Natural killer cell (primary cell): ENCODE results near the gene FOXO6. TPM values are rescaled to one million over a fixed set of nuclear protein-coding genes. Genes with fewer than 3 reads are reported as not detected.
A peak's percentile ranks its signal among the peaks of the same experiment; 100 is the strongest.

Source experiments
- ATAC-seq, 3 donors: fragments of 150-1000 bp in 2 of 3; fragments of 200-7000 bp in 1 of 3; cut with Tn5 transposase; 1 replicate in 1 of 3; 2 replicates in 2 of 3; pipeline ENCODE4 v1.10.0; 2021; ENCODE audit warnings: mild to moderate bottlenecking in 2 of 3, moderate library complexity in 2 of 3
- DNase-seq, 2 donors: peaks; one replicate each; pipeline versions ENCODE4 v3.0.0 to v3.0.0-alpha.2; 2013 to 2021; ENCODE audit warnings: mixed read lengths in 1 of 2
- H3K27ac ChIP-seq: one replicate; pipeline ENCODE4 v1.5.1; 2013; ENCODE audit warnings: mild to moderate bottlenecking, low read length
- H3K27me3 ChIP-seq: one replicate; pipeline ENCODE4 v1.6.1; 2013; ENCODE audit warnings: low read length; ENCODE audit not compliant: control insufficient read depth, insufficient read depth
- H3K36me3 ChIP-seq: one replicate; pipeline ENCODE4 v1.6.1; 2013; ENCODE audit warnings: low read length; ENCODE audit not compliant: control insufficient read depth, insufficient read depth
- H3K4me1 ChIP-seq: one replicate; pipeline ENCODE4 v1.6.1; 2013; ENCODE audit warnings: low read length; ENCODE audit not compliant: control insufficient read depth, insufficient read depth
- H3K4me3 ChIP-seq: one replicate; pipeline ENCODE4 v1.5.1; 2013; ENCODE audit warnings: low read length
- H3K9me3 ChIP-seq: one replicate; pipeline ENCODE4 v1.6.1; 2013; ENCODE audit warnings: low read length; ENCODE audit not compliant: control insufficient read depth, insufficient read depth
- H3K27ac Mint-ChIP-seq, 2 donors: one replicate each; pipeline ENCODE4 v1.8.0; 2022; ENCODE audit warnings: mild to moderate bottlenecking in 2 of 2, mixed read lengths in 2 of 2, moderate library complexity in 1 of 2
- H3K27me3 Mint-ChIP-seq, 2 donors: one replicate each; pipeline ENCODE4 v1.8.0; 2022; ENCODE audit warnings: low read depth in 2 of 2, mixed read lengths in 2 of 2
- H3K36me3 Mint-ChIP-seq: one replicate; pipeline ENCODE4 v1.8.0; 2022; ENCODE audit warnings: mixed read lengths
- H3K4me1 Mint-ChIP-seq, 2 donors: one replicate each; pipeline ENCODE4 v1.8.0; 2022; ENCODE audit warnings: mixed read lengths in 2 of 2
- H3K4me3 Mint-ChIP-seq: one replicate; pipeline ENCODE4 v1.8.0; 2022; ENCODE audit warnings: mild to moderate bottlenecking, moderate library complexity, mixed read lengths
- H3K9me3 Mint-ChIP-seq, 2 donors: one replicate each; pipeline ENCODE4 v1.8.0; 2022; ENCODE audit warnings: mixed read lengths in 2 of 2
- WGBS: methylation state at CpG from one replicate; pipeline ENCODE4 v1.1.7; 2013; ENCODE audit warnings: missing lambda C conversion rate; ENCODE audit not compliant: insufficient coverage; 5-methylcytosine and 5-hydroxymethylcytosine counted together
- intact Hi-C: fragments of 100-400 bp; cut with micrococcal nuclease; formaldehyde crosslinking; loops from one replicate; pipeline ENCODE4 v1.14.2; 2022
- total RNA-seq, 4 donors: library from RNA; stranded (reverse); fragments of 120-200 nt in 1 of 4; gene quantifications; one replicate each; pipeline versions ENCODE4 v1.2.3 to v1.2.4, GENCODE V29; 2013 to 2022
- TF ChIP-seq, protein P1 (sequence below): fragments of 200-600 bp; IDR thresholded peaks from one replicate; pipeline ENCODE4 v1.8.0; 2022; ENCODE audit warnings: antibody characterized with exemption

FOXO6 gene
- total RNA-seq, 3 donors from 2014 or later (not counting 1 experiment from before 2014, with no cell fraction given) = 1.2 to 3.3 (median 1.7) TPM

DNA sequence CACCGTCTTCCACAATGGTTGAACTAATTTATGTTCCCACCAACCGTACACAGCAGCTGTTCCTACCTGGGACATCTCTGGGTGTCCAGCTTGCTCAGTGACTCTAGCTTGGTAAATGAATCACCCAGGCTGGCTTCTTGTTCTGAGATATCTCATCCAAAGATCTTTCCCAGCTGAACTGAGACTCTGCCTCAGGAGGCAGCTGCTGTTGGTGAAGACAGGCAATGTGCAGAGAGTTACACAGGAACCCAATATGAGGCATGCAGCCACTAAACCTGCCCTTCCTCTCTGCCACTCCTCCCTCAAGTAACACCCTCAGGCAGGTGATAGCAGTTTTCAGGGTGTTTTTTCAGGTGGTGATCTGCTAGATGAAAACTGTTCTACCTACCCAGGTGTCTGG lies 14.0 kb upstream of the FOXO6 start:
- Mint-ChIP-seq H3K9me3 (no peaks in the 10 kb centered on the region), H3K4me1 (peaks cover 38 to 41% of the 10 kb centered on the region in 2 donors), H3K4me3 (no peak overlapping the region), H3K27me3 (peaks cover 17 to 30% of the 10 kb centered on the region in 2 donors), H3K36me3 (no peaks in the 10 kb centered on the region), H3K27ac (no peak overlapping the region)
- TF ChIP-seq, protein P1, sequence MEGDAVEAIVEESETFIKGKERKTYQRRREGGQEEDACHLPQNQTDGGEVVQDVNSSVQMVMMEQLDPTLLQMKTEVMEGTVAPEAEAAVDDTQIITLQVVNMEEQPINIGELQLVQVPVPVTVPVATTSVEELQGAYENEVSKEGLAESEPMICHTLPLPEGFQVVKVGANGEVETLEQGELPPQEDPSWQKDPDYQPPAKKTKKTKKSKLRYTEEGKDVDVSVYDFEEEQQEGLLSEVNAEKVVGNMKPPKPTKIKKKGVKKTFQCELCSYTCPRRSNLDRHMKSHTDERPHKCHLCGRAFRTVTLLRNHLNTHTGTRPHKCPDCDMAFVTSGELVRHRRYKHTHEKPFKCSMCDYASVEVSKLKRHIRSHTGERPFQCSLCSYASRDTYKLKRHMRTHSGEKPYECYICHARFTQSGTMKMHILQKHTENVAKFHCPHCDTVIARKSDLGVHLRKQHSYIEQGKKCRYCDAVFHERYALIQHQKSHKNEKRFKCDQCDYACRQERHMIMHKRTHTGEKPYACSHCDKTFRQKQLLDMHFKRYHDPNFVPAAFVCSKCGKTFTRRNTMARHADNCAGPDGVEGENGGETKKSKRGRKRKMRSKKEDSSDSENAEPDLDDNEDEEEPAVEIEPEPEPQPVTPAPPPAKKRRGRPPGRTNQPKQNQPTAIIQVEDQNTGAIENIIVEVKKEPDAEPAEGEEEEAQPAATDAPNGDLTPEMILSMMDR = no peak
- peak in 1 of 2 donors; percentile 9 for DNase-seq
- H3K27ac ChIP-seq = no peak overlapping the region
- no peaks in the 10 kb centered on the region for H3K9me3 ChIP-seq
- peaks cover 22% of the 10 kb centered on the region for H3K4me1 ChIP-seq
- peak; percentile 32 to 40 (median 35) for ATAC-seq
- no peaks in the 10 kb centered on the region for H3K36me3 ChIP-seq
- WGBS = 96% methylated on average over 2 of the region's 2 CpGs
- intact Hi-C loops = loop anchor here (10.0 kb wide), 1 partner anchor 48 kb away; no protein-coding TSS in a partner anchor
- H3K27me3 ChIP-seq = no peaks in the 10 kb centered on the region
- no peak overlapping the region for H3K4me3 ChIP-seq

DNA sequence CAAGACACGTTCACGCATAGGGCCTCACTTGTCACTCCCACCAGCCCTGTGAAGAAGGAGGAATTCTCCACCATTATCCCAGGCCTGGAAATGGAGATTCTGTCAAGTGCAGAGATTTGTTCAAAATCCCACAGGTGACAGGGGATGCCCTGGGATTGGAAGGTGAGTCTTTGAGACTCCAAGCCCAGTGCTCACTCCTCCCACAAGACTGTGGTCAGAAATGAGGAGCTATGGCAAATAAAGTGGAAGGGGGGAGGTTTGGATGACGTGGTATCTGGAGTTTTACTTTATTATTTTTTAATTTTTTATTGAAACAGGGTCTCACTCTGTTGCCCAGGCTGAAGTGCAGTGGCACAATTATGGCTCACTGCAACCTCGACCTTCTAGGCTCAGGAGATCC lies 12.8 kb upstream of the FOXO6 start:
- no peak overlapping the region for H3K27ac ChIP-seq
- DNase-seq = no peak
- peaks cover 26% of the 10 kb centered on the region for H3K4me1 ChIP-seq
- Mint-ChIP-seq H3K4me3 (no peak overlapping the region), H3K36me3 (no peaks in the 10 kb centered on the region), H3K9me3 (no peaks in the 10 kb centered on the region), H3K27me3 (peaks cover 13 to 33% of the 10 kb centered on the region in 2 donors), H3K4me1 (peaks cover 39 to 42% of the 10 kb centered on the region in 2 donors), H3K27ac (no peak overlapping the region)
- H3K36me3 ChIP-seq = no peaks in the 10 kb centered on the region
- H3K9me3 ChIP-seq = no peaks in the 10 kb centered on the region
- intact Hi-C loops = loop anchor here (10.0 kb wide), 1 partner anchor 46 kb away; no protein-coding TSS in a partner anchor
- no peak overlapping the region for H3K4me3 ChIP-seq
- no peak for ATAC-seq
- no peaks in the 10 kb centered on the region for H3K27me3 ChIP-seq
- 87% methylated on average over 3 of the region's 4 CpGs for WGBS
- TF ChIP-seq, protein P1 = no peak

DNA sequence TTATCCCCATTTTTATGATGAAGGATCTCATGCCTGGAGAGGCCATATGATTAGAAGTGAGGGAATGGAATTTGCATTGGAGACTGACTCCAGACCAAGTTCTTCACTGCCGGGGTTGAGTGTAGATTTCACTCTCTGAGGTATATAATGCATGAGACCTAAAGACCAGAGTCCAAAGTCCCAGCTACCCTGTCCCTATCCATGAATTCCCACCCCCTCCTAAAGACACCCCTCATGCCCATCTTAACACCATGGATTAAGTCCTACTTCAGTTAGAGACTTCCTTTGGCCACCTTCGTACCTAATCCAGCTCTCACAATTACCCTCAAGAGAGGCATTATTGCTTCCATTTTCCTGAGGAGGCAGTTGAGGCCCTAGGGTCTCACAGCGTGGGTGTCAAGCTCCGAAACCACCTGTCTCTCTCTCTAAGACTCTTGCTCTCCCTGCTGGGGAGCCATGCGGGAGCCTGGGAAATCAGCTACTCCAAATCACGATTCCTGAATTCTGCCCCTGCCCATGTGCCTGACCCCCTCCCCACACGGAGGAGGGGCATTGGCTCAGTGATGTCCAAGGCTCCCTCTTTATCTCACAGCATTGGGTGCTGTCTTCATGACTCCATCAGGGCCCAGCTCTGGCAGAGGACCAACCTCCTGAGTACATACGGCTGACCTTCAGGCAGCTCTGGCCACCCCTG lies 11.7 kb upstream of the FOXO6 start:
- no peak overlapping the region for H3K4me3 Mint-ChIP-seq
- DNase-seq (peak in 1 of 2 donors; percentile 2), ATAC-seq (no peak)
- H3K27ac ChIP-seq = no peak overlapping the region
- H3K4me3 ChIP-seq = no peak overlapping the region
- H3K27me3 ChIP-seq = no peaks in the 10 kb centered on the region
- no peaks in the 10 kb centered on the region for H3K36me3 Mint-ChIP-seq
- intact Hi-C loops = loop anchor here (10.0 kb wide), 1 partner anchor 45 kb away; no protein-coding TSS in a partner anchor
- TF ChIP-seq, protein P1 = no peak
- H3K27me3 Mint-ChIP-seq = peaks cover 18 to 40% of the 10 kb centered on the region in 2 donors
- WGBS = 93% methylated on average over 8 of the region's 8 CpGs
- no peaks in the 10 kb centered on the region for H3K9me3 Mint-ChIP-seq
- peaks cover 26% of the 10 kb centered on the region for H3K4me1 ChIP-seq
- no peak overlapping the region for H3K27ac Mint-ChIP-seq
- peaks cover 38 to 42% of the 10 kb centered on the region in 2 donors for H3K4me1 Mint-ChIP-seq
- no peaks in the 10 kb centered on the region for H3K36me3 ChIP-seq
- no peaks in the 10 kb centered on the region for H3K9me3 ChIP-seq
